Type B pancreatic cell (in vitro differentiated cells): ENCODE results near the gene HSPB2. TPM values are rescaled to one million over a fixed set of nuclear protein-coding genes. Genes with fewer than 3 reads are reported as not detected.
A peak's percentile ranks its signal among the peaks of the same experiment; 100 is the strongest.
"Not testable (repeated sequence)": the region's sequence is repeated elsewhere in the genome, so short reads cannot be mapped to it uniquely, and the experiment has no call there.

Source experiments
- DNase-seq: peaks from one replicate; pipeline ENCODE4 v3.0.0; 2021; ENCODE audit warnings: mixed read lengths; ENCODE audit not compliant: unreplicated experiment; ENCODE audit errors: extremely low spot score
- H3K27ac Mint-ChIP-seq: 2 replicates; pipeline ENCODE4 v1.8.0; 2021; ENCODE audit warnings: mild to moderate bottlenecking, mixed read lengths
- H3K27me3 Mint-ChIP-seq: 2 replicates; pipeline ENCODE4 v1.8.0; 2021; ENCODE audit warnings: mixed read lengths
- H3K36me3 Mint-ChIP-seq: 2 replicates; pipeline ENCODE4 v1.8.0; 2021; ENCODE audit warnings: mixed read lengths
- H3K4me1 Mint-ChIP-seq: one replicate; pipeline ENCODE4 v1.8.0; 2021; ENCODE audit warnings: mixed read lengths; ENCODE audit not compliant: unreplicated experiment
- H3K4me3 Mint-ChIP-seq: 2 replicates; pipeline ENCODE4 v1.8.0; 2021; ENCODE audit warnings: mild to moderate bottlenecking, mixed read lengths
- H3K9me3 Mint-ChIP-seq: 2 replicates; pipeline ENCODE4 v1.8.0; 2021; ENCODE audit warnings: mixed read lengths
- CTCF ChIP-seq: fragments of 200-600 bp; sonication (generic); conservative IDR thresholded peaks from 2 replicates; pipeline ENCODE4 v1.5.0; 2021; ENCODE audit warnings: antibody characterized with exemption, mild to moderate bottlenecking
- total RNA-seq: library from RNA; stranded (reverse); gene quantifications from 2 replicates; pipeline ENCODE4 v1.2.1, GENCODE V29; 2021; ENCODE audit warnings: low replicate concordance

Gene HSPB2
- total RNA-seq, 1 donor from 2014 or later = not detected

GRCh38 chr11:111878385-111878848 lies 34.1 kb upstream of the HSPB2 start:
- no peak for DNase-seq
- Mint-ChIP-seq H3K4me3 (peak overlapping the region; percentile 98), H3K27ac (peak overlapping the region; percentile 100), H3K4me1 (peaks cover 10% of the 10 kb centered on the region), H3K27me3 (no peaks in the 10 kb centered on the region), H3K9me3 (no peaks in the 10 kb centered on the region), H3K36me3 (no peaks in the 10 kb centered on the region)
- no peak for TF ChIP-seq CTCF

- peaks cover 10% of the 10 kb centered on the region for H3K4me1 Mint-ChIP-seq
- peak; percentile 97 for TF ChIP-seq CTCF
These were observed 33.5 kb upstream of the HSPB2 start, which contains the start of the genes CFAP68 and FDXACB1 for GRCh38 chr11:111878849-111879636. Gene CFAP68 (plus strand): TSS chr11:111879541. CDS start chr11:111879561, 20 bp downstream. Gene FDXACB1 (minus strand): TSS chr11:111879165. CDS start chr11:111879132, 33 bp downstream.

GRCh38 chr11:111879637-111879960 lies 32.9 kb upstream of the HSPB2 start:
- Mint-ChIP-seq H3K4me1 (peaks cover 10% of the 10 kb centered on the region), H3K36me3 (no peaks in the 10 kb centered on the region), H3K27me3 (no peaks in the 10 kb centered on the region), H3K27ac (peak overlapping the region; percentile 100), H3K9me3 (no peaks in the 10 kb centered on the region), H3K4me3 (peak overlapping the region; percentile 98)
- no peak for DNase-seq
- no peak for TF ChIP-seq CTCF

More at GRCh38 chr11:111878849-111879636, 33.5 kb upstream of the HSPB2 start, which contains the start of the genes CFAP68 and FDXACB1:
- H3K4me3 Mint-ChIP-seq = peak within 1 kb of the TSS; percentile 98
- no peaks in the 10 kb centered on the region for H3K36me3 Mint-ChIP-seq
- no peaks in the 10 kb centered on the region for H3K9me3 Mint-ChIP-seq
- DNase-seq = peak; percentile 98
- H3K27ac Mint-ChIP-seq = peak within 1 kb of the TSS; percentile 100
- H3K27me3 Mint-ChIP-seq = no peaks in the 10 kb centered on the region

GRCh38 chr11:111882202-111882601 lies 30.3 kb upstream of the HSPB2 start:
- no peaks in the 10 kb centered on the region for H3K36me3 Mint-ChIP-seq
- DNase-seq = no peak
- H3K4me1 Mint-ChIP-seq = peaks cover 10% of the 10 kb centered on the region
- H3K9me3 Mint-ChIP-seq = no peaks in the 10 kb centered on the region
- no peaks in the 10 kb centered on the region for H3K27me3 Mint-ChIP-seq
- no peak for TF ChIP-seq CTCF
- no peak overlapping the region for H3K4me3 Mint-ChIP-seq
- no peak overlapping the region for H3K27ac Mint-ChIP-seq

- H3K36me3 Mint-ChIP-seq, H3K27me3 Mint-ChIP-seq, DNase-seq, H3K4me3 Mint-ChIP-seq, H3K4me1 Mint-ChIP-seq, H3K9me3 Mint-ChIP-seq, H3K27ac Mint-ChIP-seq: not testable (repeated sequence)
These were observed 27.5 kb upstream of the HSPB2 start for GRCh38 chr11:111885053-111885452.

GRCh38 chr11:111886032-111886431 lies 26.5 kb upstream of the HSPB2 start:
- Mint-ChIP-seq H3K27ac (no peak overlapping the region), H3K36me3 (no peaks in the 10 kb centered on the region), H3K9me3 (no peaks in the 10 kb centered on the region), H3K4me1 (no peaks in the 10 kb centered on the region), H3K27me3 (no peaks in the 10 kb centered on the region), H3K4me3 (no peak overlapping the region)
- DNase-seq = no peak
- no peak for TF ChIP-seq CTCF
